GM18909 (cell line): ENCODE data around the gene SPATS2L.

Experiments
- ATAC-seq: cut with Tn5 transposase; IDR thresholded peaks from one replicate; pipeline ENCODE4 v1.9.1; 2021; ENCODE audit warnings: mild to moderate bottlenecking; ENCODE audit not compliant: unreplicated experiment, poor library complexity

Gene SPATS2L

DNA sequence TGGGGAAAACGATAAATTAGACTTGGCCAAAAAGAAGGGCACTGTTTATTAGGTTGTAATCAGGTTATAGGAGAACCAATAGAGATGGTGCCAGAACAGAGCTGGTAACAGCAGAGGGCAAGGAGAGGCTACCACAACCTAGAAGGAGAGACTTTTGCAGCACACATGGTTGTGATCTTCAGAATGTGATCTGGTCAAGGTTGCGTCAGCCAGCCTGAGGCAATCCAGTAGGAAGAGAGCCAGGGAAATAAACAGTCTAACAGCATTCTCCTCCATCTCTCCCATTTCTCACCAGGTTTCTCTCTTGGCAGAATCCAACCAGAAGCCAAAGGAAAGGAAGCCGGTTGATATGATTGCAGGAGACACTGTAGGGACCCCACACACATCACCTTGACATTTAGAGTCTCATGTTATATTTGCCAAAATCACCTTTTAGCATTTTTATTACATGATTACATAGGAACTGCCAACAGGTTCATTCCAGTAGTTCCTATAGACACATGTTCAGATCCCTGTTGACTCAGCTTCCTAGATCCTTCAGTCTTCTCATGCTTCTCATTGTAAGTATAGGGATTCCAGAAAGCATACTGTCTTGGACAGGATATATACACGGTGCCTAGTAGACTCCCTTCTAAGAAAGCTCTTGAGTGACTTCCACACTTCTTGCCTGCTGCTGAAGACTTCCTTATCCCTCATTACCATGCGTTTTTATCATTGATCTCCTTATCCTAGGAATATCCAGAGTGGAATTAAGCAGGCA lies 17.6 kb upstream of the SPATS2L start:
- ATAC-seq, result no peak

DNA sequence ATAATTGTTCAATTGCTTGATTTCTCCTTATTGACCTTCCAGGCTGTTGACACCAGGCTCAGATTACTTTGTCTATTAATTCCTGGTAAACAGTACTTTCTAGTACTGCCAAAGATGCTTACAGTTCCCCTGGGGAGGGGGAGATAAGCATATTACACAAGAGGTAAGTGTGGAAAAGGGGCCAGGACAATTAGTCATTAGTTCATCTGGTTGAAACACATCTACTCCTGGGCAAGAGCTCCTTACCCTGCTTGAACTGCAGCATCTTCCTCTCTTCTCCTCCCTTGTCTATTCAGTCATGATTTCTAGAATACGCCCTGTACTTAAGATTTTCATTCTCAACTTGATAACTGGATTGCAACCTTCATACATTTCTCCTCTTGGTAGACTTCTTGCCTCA lies 10.4 kb upstream of the SPATS2L start:
- ATAC-seq, result no peak

DNA sequence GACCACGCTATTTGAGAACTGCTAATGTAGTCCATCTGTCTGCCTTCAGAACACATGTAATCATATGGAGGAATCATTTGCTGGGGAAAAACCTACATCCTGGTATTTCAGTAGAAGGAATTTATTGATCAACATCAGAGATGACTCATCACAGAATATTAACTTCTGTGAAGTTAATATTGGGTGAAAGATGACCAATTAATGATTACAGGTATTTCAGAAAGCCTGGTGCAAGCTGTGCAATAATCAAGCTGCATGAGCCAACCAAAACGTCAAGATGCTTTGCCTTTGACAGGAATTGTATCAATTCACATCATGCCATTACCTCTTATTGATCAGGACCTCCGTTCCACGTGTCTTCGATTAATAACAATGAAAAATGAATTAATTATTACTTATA lies 9.4 kb upstream of the SPATS2L start:
- ATAC-seq, result no peak

- no peak for ATAC-seq
Observed at GRCh38 chr2:200297989-200298388, 8.5 kb upstream of the SPATS2L start.

DNA sequence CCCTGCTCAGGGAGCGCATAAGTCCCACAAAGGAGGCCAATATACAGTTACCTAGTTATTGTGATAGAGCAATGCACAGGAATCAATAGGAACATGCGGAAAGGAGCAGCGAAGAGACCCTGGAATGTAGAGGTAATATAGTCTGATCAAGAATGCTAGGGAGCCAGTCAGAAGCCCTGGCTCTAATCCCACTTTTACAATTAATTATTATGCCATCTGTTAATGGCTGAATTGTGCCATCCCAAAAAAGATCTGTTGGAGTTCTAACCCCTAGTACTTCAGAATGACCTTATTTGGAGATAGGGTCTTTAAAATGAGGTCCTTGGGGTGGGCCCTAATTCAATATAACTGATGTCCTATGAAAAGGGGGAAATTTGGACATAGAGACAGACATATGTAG lies 7.7 kb upstream of the SPATS2L start:
- no peak for ATAC-seq

GRCh38 chr2:200300065-200300464 lies 6.4 kb upstream of the SPATS2L start:
- ATAC-seq, result no peak

- no peak for ATAC-seq
Observed at GRCh38 chr2:200300638-200301314, 5.7 kb upstream of the SPATS2L start.

- ATAC-seq, result no peak
Observed at GRCh38 chr2:200301953-200302858, 4.3 kb upstream of the SPATS2L start.

DNA sequence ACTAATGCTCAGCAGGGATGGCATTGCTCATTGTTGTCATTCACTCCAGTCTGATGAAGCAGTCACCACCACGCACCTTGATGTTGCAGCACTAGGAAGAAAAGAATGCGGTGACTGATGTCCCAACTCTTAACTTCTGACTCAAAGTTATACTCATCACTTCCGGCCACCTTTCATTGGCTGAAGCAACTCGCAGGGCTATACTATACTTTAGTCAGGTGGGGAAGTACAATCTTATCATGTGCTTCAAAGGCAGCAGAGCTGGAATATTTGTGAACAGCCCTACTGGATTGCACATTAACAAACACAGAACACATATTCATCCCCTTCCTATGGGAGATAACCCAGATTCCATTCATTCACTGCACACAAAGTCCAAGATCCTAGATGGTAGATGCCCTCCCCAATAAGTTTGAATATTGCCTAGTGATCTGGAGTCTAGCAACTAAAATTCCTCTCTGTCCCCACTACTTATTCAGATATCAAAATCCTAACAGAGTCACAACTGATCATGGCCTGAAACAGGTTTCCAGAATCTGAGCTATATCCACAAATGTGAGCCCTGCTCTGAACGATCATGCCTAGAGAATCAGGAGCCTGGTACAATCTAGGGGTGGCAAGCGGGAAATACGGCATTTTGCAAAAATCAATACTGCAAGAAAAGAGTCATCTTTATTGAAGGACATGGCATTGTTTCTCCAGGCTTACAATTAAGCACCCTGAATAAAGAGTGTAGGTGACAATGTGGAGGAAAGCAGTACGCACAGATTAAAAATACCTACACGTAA lies 3.4 kb upstream of the SPATS2L start:
- no peak for ATAC-seq

GRCh38 chr2:200305797-200306195 lies 697 bp upstream of the SPATS2L start:
- no peak for ATAC-seq

DNA sequence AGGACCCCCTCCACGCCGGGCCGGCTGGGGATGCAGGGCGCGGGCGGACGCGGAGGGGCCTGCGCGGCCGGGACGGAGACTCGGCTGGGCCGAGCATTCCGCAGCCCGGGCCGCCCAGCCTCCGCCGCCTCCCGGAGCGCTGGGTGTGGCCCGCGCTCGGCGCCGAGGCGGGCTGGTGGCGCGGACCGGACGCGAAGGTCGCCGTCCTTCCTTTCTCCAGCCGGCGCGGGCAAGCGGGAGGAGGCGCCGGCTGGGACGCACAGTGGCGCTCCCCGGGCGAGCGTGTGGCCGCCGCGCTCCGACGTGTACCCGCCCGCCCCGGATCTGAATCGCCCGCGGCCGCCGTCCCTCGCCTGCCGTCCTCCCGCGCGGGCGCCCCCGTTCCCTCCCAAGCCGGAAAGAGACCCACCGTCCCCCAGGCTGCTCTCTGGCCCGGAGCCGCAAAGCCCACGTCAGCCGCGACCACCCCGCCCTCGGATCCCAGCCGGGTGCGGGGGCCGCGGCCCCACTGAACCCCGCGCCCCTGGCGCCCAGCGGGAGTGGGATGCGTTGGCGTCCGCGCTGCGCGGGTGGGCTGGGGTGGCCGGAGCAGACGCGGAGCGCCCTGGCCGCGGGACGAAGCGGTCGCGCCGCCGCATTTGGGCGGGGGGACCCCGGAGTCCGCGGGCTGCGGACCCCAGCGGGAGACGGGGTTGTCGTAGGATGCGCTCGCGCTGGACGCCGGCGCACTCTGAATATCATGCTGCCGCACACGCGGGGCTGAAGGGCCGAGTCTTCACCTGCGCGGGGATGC lies 634 bp downstream of the SPATS2L start:
- peak; percentile 59 for ATAC-seq

- no peak for ATAC-seq
Observed at GRCh38 chr2:200307724-200308545, 1.4 kb downstream of the SPATS2L start.

GRCh38 chr2:200308546-200309295 lies 2.2 kb downstream of the SPATS2L start:
- no peak for ATAC-seq

- no peak for ATAC-seq
Observed at GRCh38 chr2:200309296-200310049, 3.0 kb downstream of the SPATS2L start.

- no peak for ATAC-seq
Observed at GRCh38 chr2:200310545-200310971, 4.1 kb downstream of the SPATS2L start.

DNA sequence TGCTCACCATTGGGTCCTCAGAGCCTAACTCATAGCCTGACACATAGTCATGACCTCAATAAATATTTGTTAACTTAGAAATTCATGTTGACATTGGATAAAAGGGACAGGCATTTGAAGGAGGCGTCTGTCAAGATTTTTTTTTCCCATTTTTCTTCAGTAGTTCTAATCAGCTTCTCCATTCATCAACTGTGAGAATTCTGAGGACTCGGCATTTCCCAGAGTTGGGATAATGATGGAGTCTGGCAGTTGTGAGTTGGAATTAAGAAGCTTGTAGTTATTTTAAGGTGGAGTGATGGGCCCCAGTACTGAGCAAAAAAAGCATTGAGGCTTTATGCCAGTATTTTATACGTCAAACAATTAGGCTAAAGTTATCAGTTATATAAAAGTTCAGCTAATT lies 4.6 kb downstream of the SPATS2L start:
- no peak for ATAC-seq

DNA sequence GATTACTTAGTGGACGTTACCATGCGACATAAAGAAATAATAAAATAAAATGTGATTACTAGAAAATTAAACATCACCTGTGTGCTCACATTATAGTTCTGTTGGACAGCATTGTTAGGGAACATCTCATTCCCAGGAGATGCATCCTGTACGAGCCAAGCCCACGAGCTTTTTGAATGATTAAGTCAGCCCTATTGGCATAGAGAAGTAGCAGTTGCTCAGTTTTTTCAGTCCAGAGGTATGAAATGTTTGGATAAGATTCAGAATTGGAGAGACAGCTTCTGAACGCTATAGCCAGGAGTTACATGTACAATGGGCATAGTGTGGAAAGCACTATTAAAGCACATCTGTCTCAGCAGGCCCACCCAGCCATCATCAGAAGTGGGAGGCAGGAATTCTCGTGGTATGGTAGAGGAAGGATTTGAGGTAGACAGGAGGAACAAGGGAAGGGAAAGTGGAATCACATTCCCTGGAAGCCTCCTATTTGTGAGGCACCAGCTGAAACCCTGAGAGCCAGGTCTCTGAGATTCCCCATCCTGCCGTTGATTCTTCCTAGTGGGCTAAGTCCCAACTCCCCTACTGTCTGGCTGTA lies 8.6 kb downstream of the SPATS2L start:
- no peak for ATAC-seq
